Measurements from ENCODE around the gene IL6ST.

Gene IL6ST

DNA sequence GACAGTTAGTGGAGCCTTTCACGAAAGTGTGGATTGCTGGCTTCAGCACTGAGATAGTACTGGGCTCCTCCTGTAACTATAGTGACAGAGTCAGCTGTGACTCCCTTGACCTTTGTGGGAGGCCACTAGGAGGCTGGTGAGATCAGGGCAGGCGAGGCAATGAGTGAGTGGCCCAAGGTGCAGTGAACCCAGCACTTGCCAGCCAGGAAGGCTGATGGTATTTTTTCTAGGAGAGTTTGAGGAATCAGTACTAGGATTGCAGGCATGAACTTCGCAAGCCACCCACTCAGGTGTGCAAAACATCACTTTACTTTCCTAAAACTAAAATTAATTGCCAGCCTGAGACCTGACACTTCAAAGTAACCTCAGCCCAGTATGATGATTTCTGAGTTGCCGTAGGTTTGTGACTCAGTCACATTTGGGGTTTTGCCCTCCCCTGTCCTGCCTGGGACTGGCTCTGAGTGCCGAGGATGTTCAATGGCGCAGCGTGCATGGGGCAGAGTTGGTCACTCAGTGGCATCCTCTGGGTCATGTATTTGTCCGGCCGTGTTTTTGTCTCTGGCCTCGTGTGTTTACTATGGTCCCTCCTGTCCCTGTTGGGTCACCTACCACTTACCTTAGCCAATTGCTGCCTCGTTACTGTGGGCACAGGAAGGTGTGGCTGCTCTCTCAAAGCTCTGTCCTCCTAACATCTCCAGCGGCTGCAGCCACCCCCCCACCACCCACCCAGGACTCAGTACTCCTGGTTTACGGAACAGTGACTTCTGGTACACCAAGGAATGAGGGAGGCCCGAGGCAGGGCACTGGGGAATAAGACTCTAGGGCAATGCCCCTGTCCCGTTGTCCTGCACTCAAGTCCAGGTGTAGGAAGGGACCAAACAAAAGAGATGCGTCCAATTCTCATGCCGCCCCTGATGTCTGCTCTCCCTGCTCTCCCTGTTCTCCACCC, 76.4 kb downstream of the IL6ST start:
- DNase-seq = no peak

DNA sequence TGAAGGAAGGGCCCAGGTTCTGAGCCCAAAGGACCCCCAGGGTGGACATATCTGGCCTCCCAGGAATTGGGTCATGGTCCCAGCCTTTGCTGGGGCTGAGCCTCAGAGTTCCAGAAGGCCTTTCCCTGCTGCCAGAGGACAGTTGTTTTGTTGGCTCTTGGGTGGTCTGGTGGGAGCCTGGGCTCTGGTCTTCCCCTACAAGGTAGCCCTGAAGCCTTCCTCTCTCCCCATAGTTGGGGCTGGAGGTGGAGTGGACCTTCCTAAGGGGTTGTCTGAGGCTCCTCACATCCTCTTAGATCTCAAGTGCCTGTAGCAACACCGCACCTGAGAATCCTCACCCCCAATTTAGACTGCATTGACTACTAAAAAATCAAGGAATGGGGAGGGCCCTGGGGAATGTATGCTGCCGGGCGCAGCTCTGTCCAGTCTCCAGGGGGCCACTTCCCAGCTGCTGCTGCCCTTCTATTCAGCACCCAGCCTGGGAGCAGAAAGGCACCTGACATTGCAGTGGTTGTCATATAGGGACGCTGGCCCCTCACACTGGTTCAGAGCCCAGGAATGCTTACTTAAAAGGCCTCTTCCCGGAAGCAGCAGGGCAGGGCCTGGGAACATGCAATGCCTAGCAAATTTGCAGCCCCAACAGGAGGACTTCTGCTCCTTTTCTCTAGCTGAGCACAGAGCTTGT, 77.2 kb downstream of the IL6ST start:
- DNase-seq = no peak

DNA sequence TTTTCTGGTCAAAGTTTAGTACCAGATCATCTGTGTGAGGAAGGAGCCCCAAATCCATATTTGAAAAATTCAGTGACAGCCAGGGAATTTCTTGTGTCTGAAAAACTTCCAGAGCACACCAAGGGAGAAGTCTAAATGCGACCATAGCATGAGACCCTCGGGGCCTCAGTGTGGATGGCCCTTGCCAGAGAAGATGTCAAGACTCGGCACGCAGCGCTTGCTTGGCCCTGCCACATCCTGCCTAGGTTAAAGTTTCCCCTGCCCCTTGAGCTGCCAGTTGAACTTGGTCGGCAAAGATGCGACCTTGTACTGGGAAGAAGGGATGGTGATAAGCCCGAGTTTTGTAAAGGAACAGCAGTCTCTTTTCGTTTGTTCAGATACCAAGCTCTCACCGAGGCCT, 77.8 kb downstream of the IL6ST start:
- no peak for DNase-seq

DNA sequence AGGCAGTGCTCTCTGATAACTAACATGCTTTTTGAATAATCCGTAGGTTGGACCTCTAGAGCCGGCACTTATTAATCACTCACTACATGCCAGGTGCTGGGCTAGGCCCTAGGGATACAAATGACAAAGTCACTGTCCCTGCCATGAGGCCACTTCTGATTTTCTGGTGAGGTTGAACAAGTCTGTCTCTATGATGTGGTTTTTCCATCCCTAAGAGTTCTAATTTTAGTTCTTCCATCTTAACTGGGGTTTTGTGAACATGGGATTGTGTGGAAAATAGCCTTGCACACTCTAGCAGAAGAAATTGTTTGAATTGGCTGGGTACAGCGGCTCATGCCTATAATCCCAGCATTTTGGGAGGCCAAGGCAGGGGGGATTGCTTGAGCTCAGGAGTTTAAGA, 79.0 kb downstream of the IL6ST start:
- no peak for DNase-seq

DNA sequence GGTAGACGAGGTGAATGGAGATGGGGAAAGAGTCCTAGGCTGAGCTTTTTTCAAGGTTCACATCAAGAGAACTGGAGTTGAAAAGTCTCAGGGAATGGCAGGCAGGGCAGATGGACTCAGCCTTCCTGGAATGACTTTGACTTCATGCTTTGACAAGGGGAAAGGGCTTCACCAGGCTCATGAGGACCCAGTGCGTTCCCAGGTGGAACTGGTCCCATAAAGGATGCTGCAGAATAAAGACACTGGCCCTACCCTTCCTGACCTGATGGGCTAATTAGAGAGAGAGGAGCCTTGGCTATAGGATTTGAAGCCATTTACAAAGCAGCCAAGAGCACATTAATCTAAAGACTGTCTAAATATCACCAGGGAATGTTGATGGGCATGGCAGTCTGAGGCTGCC, 79.8 kb downstream of the IL6ST start:
- DNase-seq = no peak

DNA sequence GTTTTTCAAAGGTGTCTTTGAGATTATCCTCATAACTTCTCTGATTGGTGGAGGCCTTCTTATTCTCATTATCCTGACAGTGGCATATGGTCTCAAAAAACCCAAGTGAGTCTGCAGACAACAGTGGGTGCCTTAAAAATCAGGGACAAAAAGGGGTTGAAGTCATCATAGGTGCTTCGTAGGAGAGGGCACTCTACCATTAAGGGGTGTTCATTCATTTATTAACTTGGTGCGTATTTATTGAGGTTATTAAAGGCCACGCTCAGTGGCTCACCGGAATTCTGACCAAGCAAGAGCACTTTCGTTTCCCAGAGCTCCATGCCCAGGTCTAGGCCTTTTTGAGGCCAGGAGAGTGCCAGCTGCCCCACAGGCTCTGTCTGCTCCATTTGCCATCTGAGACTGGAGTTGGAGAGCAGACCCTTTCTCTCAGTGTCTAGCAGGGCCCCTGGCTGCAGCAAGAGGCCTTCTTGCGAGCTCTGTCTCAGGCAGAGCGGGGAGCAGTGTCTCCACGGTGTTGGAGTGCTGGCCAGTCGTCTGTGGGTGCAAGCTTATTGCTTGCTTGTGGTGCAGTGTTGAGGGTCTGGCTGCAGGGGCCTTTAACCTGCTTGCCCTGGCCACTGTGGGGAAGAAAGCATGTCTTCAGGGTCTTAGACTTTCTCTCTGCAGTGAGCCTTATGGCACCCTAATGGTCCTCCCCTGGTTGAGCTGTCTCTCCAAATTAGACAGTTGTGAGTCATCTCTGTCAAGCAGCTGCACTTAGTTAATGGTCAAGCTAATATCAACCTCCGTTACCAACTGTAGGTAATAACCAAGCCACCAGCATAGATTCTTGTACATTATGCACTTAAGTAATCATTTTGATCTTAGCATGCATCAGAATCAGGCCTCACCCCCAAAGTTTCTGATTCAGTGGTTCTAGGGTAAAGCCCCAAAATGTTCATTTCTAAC, 81.0 kb downstream of the IL6ST start:
- no peak for DNase-seq

DNA sequence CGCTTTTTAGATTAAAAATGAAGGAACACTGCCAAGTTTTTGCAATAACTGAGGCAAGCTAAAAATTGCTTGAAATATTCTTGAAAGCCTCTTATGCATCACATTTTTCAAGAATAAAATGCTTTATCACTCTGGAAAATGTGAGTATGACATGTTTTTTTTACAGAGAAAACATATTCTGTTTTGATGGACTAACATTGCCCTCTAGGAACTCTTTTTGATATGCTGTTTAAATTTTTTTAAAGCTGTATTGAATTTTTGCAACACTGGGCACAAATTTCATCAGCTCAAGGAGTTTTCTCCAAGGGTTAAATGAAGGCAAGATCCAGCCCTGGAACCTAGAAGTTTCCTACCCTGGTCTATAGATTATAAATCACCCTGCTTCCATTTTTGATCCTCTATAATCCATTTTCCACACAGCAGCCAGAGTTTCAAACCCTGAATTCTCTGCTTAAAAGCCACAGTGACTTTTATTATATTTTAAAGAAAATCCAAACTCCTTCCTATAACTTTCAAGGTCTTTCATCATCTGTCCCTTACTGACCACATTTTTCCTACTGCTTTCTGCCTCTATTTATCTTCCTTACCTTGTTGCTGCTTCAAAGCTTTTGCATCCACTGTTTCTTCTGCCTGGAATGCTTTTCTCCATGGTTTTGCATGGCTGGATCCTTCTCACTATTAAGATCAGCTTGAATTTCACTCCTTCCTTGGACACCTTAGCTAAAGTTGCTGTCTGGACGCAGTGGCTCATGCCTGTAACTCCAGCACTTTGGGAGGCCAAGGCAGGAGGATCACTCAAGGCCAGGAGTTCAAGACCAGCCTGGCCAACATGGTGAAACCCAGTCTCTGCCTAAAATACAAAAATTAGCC, 82.7 kb downstream of the IL6ST start:
- no peak for DNase-seq

DNA sequence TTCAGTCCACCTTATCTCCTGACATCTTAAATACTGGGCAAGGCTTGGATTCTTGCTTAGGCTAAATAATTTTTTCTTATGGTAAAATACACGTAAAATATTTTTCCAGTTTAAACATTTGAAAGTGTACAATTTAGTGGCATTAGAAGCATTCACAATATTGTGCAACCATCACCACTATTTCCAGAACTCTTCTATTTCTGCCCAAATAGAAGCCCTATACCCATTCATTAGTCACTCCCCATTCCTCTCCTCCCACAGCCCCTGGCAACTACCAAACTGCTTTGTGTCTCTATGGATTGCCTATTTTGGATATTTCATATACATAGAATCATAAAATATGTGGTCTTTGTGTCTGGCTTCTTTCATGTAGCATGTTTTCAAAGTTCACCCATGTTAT, 86.0 kb downstream of the IL6ST start:
- DNase-seq = no peak

DNA sequence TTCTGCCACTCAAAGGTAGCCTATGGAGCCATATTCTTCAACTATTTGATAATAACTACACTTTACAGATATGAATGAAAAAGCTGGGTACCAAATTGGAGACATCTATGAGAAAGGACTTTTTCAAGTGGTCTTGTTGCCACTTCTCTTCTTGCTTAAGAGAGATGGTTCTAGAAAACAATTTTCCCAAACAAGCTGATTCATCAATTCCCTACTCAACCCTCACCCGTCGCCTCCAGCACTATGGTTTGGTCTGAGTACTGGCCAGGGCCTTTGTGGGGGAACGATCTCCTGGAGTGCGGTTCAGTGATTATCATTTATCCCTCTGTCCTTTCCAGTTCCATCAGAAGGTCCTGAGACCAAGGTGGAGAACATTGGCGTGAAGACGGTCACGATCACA, 86.8 kb downstream of the IL6ST start:
- no peak for DNase-seq

DNA sequence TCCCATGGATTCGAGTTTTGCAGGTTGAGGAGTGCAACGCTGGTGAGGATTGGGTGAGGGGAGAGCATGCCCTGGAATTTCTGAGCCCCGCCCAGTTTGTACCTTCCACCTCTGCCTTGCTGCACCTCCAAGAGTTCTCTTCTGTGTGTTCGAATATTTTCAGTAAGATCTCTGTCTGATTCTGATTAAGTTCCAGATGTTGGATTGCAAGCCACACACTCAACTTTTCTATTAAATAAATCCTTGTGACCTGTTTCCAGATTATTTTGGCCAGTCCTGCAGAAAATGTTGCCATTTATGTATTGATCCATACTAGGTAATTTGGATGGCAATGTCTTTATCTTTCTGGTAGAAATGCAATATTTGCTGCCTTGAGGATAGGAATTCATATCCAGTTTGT, 89.5 kb downstream of the IL6ST start:
- DNase-seq = no peak

DNA sequence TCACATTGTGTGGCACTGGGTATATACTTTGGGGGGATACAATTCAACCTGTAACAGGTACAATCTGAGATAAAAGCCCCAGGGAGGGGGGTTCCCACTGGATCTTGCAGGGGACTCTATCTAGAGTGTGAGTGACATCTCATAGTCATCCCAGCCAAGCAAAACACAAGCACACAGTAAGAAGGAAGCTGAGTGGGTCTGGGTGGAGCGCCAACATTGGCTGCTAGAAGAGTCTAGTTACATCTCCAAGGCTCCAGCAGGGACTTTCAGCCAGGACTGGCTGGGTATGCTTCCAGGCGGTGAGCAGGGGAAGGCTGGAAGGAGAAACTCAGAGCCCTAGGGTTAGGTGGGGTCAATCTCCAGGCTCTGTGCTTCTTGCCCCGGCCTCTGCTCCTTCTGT, 90.6 kb downstream of the IL6ST start:
- no peak for DNase-seq

DNA sequence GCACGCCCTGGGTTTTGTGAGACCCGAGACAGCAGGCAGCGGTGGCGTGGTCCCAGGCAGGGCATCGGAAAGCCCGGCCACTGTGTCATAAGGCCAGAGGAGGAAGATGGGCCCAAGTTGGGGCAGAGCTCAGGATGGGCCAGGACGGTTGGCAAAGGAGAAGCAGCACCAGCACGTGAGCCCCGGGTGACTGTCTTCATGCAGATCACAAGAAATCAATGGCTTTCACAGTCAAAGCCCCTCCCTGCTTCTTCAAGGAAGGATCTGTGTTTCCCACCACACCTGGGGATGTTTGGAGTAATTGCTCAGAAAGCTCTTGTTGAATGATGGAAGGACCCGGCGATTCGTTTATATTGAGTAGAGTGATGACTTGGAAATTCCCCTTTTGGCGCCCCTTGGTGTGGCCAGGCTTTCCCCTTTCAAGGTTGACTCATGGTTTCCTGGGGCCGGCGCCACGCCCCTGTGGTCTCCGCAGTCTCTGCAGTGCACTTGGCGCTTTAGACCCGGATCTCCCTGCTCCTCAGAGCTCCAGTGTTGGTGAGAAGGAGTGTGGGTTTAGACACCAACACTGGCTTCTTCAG, 91.6 kb downstream of the IL6ST start:
- DNase-seq = no peak

DNA sequence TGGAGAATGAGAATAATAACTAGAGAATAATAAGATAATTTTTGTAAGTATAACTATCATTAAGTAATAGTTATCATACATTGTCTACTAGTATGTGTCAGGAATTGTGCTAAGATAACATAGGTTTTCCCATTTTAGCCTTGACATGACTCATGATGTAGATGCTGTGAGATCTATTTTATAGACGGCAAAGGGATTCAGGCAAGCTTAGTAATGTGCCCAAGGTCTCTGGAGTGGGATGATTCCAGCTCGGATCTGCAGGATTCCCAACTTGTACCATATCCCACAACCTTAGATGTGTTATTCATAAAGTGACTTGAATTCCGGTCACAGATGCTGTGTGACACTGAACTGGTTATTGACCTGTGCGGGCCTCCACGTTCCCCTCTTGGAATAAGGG, 92.1 kb downstream of the IL6ST start:
- no peak for DNase-seq

DNA sequence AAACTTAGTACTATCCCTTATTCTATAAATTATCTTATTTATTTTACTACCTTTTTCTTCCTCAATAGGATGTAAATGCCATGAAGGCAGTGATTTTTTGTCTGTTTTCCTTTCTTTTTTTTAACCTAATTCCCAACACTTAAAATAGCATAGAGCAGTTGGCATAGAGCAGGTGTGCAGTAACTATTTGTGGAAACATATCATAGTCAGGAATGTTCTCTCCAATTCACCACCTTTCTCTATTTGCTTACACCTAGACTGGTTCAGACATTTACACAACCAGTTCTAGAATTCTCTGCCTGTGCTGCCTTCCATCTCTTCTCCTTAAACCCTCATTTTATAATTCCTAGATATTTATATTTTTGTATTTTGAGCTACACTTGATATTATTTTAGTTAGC, 94.0 kb downstream of the IL6ST start:
- DNase-seq = no peak

DNA sequence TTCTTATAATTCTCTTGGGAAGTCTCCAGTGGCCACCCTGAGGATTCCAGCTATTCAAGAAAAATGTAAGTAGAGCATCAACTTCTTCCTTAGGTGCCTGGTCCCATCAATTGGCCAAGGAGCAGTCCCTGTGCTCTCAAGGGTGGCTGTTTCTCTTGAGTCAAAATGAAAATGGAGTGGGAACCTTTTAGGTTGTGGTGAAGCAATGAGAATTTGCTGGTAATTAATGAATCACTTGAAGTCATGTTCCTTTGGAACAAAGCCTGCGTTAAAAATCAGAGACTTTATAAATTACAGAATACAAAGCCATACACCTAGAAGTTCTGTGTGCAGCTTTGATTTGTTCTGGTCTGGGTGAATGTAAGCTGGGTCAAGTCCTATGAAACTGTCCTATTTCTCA, 94.7 kb downstream of the IL6ST start:
- DNase-seq = no peak

DNA sequence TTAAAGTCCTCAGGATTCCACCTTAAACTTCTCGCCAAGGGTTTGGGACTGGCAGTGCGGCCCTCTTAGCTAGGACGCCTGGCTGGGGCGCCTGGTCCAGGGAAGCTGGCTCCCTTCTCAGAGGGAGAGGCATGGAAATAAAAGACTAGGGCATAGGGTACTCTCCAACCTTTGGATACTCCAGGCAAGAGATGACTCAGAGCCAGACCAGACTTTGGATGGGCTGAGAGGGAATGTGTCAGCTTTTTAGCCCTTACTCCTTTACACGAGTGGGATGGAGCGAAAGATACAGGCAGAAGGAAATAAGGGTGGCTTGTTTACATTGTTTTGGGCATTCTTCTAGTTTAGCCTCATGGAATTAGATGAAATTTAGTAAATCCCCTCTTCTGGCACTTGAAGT, 95.4 kb downstream of the IL6ST start:
- DNase-seq = no peak

DNA sequence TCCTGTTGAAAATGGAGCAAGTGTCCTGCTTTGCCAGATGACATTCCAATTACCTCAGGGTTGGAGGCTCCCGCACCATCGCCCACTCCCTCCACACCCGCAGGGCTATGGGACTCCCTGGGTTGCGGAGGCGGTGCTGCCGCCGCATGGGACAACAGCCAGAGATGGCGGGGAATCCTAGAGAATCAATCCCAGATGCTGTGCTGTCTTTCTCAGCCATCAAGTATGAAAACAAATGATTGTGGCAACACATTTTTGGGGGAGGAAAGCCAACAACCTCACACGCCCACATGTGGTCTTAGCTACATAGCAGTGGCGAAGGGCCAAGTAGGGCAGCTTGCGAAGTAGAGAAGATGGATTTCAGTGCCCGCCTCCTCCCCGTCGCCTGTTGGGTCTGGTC, 96.9 kb downstream of the IL6ST start:
- no peak for DNase-seq

DNA sequence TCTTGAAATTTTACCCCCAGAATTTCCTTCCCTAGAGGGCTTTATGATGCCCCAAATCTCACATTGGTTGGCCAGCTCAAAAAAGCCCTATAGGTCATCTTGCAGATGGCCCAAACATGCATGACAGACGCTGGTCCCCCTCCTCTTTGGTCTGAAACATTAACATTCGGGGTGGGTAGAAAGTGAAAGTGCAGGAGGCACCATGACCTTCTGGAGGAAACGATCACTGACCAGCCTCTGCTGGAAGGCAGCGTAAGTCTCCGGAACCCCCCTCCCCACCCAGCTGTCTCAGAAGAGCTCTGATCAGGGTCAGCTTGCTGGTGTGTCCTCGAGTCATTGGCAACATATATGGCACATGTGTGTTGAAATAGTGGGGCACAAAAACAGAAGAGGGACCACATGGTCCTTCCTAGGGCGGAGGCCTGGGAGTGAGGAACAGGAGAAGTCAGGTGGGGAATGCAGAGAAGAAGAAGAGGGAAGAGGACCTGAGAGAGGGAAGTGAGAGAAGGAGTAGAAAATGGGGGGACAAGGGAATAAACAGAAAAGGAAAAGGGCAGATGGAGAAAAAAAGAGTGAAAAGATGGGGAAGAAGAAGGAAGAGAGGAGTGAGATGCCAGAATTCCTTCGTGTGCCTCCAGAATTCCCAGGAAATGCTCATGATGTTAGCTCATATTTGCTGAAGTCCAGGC, 97.4 kb downstream of the IL6ST start:
- no peak for DNase-seq

DNA sequence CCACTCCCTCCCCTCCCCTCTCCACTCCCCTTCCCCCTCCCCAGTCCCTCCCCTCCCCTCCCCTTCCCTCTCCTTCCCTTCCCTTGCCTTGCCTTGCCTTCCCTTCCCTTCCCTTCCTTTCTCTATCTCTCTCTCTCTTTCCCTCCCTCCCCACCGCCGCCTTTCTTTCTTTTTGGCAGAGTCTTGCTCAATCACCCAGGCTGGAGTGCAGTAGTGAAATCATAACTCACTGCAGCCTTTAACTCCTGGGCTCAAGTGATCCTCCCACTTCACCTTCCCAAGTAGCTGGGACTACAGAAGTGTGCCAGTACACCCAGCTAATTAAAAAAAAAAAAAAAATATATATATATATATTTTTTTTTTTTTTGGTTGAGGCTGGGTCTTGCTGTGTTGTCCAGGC, 98.1 kb downstream of the IL6ST start:
- no peak for DNase-seq

DNA sequence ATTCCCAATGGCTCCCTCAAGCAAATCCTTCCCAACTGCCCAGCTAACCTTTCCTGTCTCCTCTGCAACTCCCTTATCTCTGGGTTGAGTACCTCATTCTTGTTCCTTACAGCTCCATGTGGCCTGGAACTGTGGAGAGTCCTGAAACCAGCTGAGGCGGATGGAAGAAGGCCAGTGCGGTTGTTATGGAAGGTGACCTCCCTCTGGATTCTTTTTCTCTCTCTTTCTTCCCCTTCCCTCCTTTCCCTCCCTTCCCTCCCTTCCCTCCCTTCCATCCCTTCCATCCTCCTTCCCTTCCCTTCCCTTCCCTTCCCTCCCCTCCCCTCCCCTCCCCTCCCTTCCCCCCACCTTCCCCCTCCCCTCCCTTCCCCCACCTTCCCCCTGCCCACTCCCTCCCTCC, 98.5 kb downstream of the IL6ST start:
- no peak for DNase-seq

DNA sequence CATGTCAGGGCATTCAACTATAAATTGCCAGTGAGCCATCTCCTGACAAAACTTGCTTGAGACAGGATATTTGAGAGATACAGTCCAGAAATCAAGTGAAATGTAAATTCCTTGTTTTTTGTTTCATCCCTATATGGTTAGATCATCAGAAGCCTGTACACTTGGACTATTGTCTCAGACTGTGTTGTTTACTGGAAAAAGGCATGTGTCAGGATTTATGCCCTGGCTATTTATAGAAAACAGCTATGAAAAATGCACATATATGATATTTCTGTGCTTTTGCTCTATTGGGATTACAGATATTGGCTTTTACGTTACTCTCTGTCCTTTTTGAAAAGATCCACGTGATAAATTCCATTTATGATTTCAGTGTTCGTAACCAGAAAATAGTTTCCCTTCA, 99.4 kb downstream of the IL6ST start:
- no peak for DNase-seq

All from NCI-H146 (cell line).